Measurements from ENCODE around the gene ITGA7. TPM values are rescaled to one million over a fixed set of nuclear protein-coding genes. Genes with fewer than 3 reads are reported as not detected.
A peak's percentile ranks its signal among the peaks of the same experiment; 100 is the strongest.

ITGA7 gene
- total RNA-seq, 2 donors from 2014 or later: 285 to 317 TPM

- H3K27ac ChIP-seq: peak overlapping the region in 1 of 2 donors; percentile 92
- no peak for ATAC-seq (ENCODE audit: insufficient number of reproducible peaks, low FRiP score, low read depth)
Measured at GRCh38 chr12:55724226-55724939, 16.7 kb upstream of the ITGA7 start.

GRCh38 chr12:55723516-55724225 lies 16.0 kb upstream of the ITGA7 start:
- H3K36me3 ChIP-seq: peaks cover 21% of the 10 kb centered on the region
- H3K27me3 ChIP-seq (replicated peaks; ENCODE audit: insufficient read depth): no peaks in the 10 kb centered on the region
- H3K27ac ChIP-seq: peak overlapping the region; percentile 1 to 92
- H3K9me3 ChIP-seq: no peaks in the 10 kb centered on the region
- no peak for TF ChIP-seq CTCF (IDR thresholded peaks at IDR 0.05)
- no peak overlapping the region for H3K4me3 ChIP-seq
- ATAC-seq (ENCODE audit: insufficient number of reproducible peaks, low FRiP score, low read depth) (no peak), DNase-seq (ENCODE audit: low spot score) (no peak)
- H3K4me1 ChIP-seq (ENCODE audit: control insufficient read depth in 1 of 2, low read depth in 2 of 2): peaks cover 37 to 88% of the 10 kb centered on the region in 2 donors

More at GRCh38 chr12:55724226-55724939, 16.7 kb upstream of the ITGA7 start:
- no peak for DNase-seq (ENCODE audit: low spot score)
- no peaks in the 10 kb centered on the region for H3K9me3 ChIP-seq
- no peak overlapping the region for H3K4me3 ChIP-seq
- no peaks in the 10 kb centered on the region for H3K27me3 ChIP-seq (replicated peaks; ENCODE audit: insufficient read depth)
- peak; percentile 57 for TF ChIP-seq CTCF (IDR thresholded peaks at IDR 0.05)
- peaks cover 21% of the 10 kb centered on the region for H3K36me3 ChIP-seq
- peaks cover 30 to 81% of the 10 kb centered on the region in 2 donors for H3K4me1 ChIP-seq (ENCODE audit: control insufficient read depth in 1 of 2, low read depth in 2 of 2)

- Histone ChIP-seq H3K27ac (peak overlapping the region; percentile 21 to 92), H3K27me3 (replicated peaks; ENCODE audit: insufficient read depth) (no peaks in the 10 kb centered on the region), H3K4me3 (no peak overlapping the region), H3K36me3 (peaks cover 21% of the 10 kb centered on the region), H3K4me1 (ENCODE audit: control insufficient read depth in 1 of 2, low read depth in 2 of 2) (peaks cover 45 to 95% of the 10 kb centered on the region in 2 donors), H3K9me3 (no peaks in the 10 kb centered on the region)
- ATAC-seq (ENCODE audit: insufficient number of reproducible peaks, low FRiP score, low read depth) (no peak), DNase-seq (ENCODE audit: low spot score) (no peak)
- TF ChIP-seq CTCF (IDR thresholded peaks at IDR 0.05): no peak
Measured at GRCh38 chr12:55722948-55723347, 15.2 kb upstream of the ITGA7 start.

GRCh38 chr12:55721601-55722213 lies 14.0 kb upstream of the ITGA7 start:
- Histone ChIP-seq H3K27ac (peak overlapping the region; percentile 90 to 92), H3K4me3 (peak overlapping the region; percentile 54), H3K27me3 (replicated peaks; ENCODE audit: insufficient read depth) (no peaks in the 10 kb centered on the region), H3K4me1 (ENCODE audit: control insufficient read depth in 1 of 2, low read depth in 2 of 2) (peaks cover 47 to 96% of the 10 kb centered on the region in 2 donors), H3K36me3 (peaks cover 20% of the 10 kb centered on the region), H3K9me3 (no peaks in the 10 kb centered on the region)
- DNase-seq (ENCODE audit: low spot score): no peak
- no peak for TF ChIP-seq CTCF (IDR thresholded peaks at IDR 0.05)
- ATAC-seq (ENCODE audit: insufficient number of reproducible peaks, low FRiP score, low read depth): no peak

- H3K36me3 ChIP-seq: peaks cover 14% of the 10 kb centered on the region
- H3K4me1 ChIP-seq (ENCODE audit: control insufficient read depth in 1 of 2, low read depth in 2 of 2): peaks cover 43 to 92% of the 10 kb centered on the region in 2 donors
- ATAC-seq (ENCODE audit: insufficient number of reproducible peaks, low FRiP score, low read depth) (peak; percentile 65), DNase-seq (ENCODE audit: low spot score) (peak; percentile 82)
- peak overlapping the region; percentile 90 to 92 for H3K27ac ChIP-seq
- peak overlapping the region; percentile 54 for H3K4me3 ChIP-seq
- H3K9me3 ChIP-seq: no peaks in the 10 kb centered on the region
- H3K27me3 ChIP-seq (replicated peaks; ENCODE audit: insufficient read depth): no peaks in the 10 kb centered on the region
- TF ChIP-seq CTCF (IDR thresholded peaks at IDR 0.05): peak; percentile 69
Measured at GRCh38 chr12:55720894-55721444, 13.3 kb upstream of the ITGA7 start.

Data from thoracic aorta (tissue), 2 donors.